Measurements from ENCODE around the gene IMPDH2.

DNA sequence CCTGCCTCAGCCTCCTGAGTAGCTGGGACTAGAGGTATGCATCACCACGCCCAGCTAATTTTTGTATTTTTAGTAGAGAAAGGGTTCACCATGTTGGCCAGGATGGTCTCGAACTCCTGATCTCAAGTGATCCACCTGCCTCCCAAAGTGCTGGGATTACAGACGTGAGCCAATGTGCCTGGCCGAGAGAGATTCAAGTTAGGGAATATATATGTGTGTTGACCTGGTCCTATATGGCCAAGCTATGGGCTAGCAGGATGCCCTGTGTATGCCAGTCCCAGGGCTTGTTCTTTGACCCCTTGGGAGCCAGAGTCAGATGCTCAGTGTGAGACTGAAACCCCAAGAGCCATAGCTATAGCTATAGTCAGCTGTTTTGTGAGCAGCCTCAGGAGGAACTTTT is 5.4 kb downstream of the IMPDH2 start:
- TF ChIP-seq ZNF239 (tag by site-specific recombination; IDR thresholded peaks at IDR 0.05) (no peak), ZBTB17 (tag by site-specific recombination; IDR thresholded peaks at IDR 0.05) (no peak), ZNF660 (tag by site-specific recombination; IDR thresholded peaks at IDR 0.05) (no peak), ZBTB7A (tag by site-specific recombination; IDR thresholded peaks at IDR 0.05; ENCODE audit: low read depth) (no peak)
- TF ChIP-seq, protein P1, sequence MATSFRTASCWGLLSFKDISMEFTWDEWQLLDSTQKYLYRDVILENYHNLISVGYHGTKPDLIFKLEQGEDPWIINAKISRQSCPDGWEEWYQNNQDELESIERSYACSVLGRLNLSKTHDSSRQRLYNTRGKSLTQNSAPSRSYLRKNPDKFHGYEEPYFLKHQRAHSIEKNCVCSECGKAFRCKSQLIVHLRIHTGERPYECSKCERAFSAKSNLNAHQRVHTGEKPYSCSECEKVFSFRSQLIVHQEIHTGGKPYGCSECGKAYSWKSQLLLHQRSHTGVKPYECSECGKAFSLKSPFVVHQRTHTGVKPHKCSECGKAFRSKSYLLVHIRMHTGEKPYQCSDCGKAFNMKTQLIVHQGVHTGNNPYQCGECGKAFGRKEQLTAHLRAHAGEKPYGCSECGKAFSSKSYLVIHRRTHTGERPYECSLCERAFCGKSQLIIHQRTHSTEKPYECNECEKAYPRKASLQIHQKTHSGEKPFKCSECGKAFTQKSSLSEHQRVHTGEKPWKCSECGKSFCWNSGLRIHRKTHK (tag by site-specific recombination; IDR thresholded peaks at IDR 0.05): no peak
- TF ChIP-seq, protein P2, sequence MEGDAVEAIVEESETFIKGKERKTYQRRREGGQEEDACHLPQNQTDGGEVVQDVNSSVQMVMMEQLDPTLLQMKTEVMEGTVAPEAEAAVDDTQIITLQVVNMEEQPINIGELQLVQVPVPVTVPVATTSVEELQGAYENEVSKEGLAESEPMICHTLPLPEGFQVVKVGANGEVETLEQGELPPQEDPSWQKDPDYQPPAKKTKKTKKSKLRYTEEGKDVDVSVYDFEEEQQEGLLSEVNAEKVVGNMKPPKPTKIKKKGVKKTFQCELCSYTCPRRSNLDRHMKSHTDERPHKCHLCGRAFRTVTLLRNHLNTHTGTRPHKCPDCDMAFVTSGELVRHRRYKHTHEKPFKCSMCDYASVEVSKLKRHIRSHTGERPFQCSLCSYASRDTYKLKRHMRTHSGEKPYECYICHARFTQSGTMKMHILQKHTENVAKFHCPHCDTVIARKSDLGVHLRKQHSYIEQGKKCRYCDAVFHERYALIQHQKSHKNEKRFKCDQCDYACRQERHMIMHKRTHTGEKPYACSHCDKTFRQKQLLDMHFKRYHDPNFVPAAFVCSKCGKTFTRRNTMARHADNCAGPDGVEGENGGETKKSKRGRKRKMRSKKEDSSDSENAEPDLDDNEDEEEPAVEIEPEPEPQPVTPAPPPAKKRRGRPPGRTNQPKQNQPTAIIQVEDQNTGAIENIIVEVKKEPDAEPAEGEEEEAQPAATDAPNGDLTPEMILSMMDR (tag by site-specific recombination; IDR thresholded peaks at IDR 0.05): no peak
- TF ChIP-seq, protein P3, sequence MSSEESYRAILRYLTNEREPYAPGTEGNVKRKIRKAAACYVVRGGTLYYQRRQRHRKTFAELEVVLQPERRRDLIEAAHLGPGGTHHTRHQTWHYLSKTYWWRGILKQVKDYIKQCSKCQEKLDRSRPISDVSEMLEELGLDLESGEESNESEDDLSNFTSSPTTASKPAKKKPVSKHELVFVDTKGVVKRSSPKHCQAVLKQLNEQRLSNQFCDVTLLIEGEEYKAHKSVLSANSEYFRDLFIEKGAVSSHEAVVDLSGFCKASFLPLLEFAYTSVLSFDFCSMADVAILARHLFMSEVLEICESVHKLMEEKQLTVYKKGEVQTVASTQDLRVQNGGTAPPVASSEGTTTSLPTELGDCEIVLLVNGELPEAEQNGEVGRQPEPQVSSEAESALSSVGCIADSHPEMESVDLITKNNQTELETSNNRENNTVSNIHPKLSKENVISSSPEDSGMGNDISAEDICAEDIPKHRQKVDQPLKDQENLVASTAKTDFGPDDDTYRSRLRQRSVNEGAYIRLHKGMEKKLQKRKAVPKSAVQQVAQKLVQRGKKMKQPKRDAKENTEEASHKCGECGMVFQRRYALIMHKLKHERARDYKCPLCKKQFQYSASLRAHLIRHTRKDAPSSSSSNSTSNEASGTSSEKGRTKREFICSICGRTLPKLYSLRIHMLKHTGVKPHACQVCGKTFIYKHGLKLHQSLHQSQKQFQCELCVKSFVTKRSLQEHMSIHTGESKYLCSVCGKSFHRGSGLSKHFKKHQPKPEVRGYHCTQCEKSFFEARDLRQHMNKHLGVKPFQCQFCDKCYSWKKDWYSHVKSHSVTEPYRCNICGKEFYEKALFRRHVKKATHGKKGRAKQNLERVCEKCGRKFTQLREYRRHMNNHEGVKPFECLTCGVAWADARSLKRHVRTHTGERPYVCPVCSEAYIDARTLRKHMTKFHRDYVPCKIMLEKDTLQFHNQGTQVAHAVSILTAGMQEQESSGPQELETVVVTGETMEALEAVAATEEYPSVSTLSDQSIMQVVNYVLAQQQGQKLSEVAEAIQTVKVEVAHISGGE (tag by site-specific recombination; conservative IDR thresholded peaks at IDR 0.05; ENCODE audit: low read depth): no peak
- TF ChIP-seq, protein P4, sequence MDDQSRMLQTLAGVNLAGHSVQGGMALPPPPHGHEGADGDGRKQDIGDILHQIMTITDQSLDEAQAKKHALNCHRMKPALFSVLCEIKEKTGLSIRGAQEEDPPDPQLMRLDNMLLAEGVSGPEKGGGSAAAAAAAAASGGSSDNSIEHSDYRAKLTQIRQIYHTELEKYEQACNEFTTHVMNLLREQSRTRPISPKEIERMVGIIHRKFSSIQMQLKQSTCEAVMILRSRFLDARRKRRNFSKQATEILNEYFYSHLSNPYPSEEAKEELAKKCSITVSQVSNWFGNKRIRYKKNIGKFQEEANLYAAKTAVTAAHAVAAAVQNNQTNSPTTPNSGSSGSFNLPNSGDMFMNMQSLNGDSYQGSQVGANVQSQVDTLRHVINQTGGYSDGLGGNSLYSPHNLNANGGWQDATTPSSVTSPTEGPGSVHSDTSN (CRISPR knock-in tag; IDR thresholded peaks at IDR 0.05): no peak

Data from HEK293 (cell line).